H1 (cell line): ENCODE results near the gene XPNPEP1. TPM values are rescaled to one million over a fixed set of nuclear protein-coding genes. Genes with fewer than 3 reads are reported as not detected.

Experiments
- CHD7 ChIP-seq: fragments of 300-600 bp; sonication (generic); IDR thresholded peaks from 2 replicates; pipeline ENCODE4 v1.7.1; 2012; ENCODE audit warnings: low read length, moderate library complexity, mild to moderate bottlenecking, inconsistent platforms; ENCODE audit not compliant: insufficient replicate concordance
- CREB1 ChIP-seq: IDR thresholded peaks from 2 replicates; pipeline ENCODE4 v1.6.1; 2012; ENCODE audit warnings: inconsistent platforms
- HDAC2 ChIP-seq, 2 experiments: fragments of 300-600 bp in 1 of 2; sonication (generic) in 1 of 2; IDR thresholded peaks; 2 replicates each; pipeline ENCODE4 v1.6.1; 2011 to 2012; ENCODE audit warnings: low read depth in 2 of 2, low read length in 2 of 2, mild to moderate bottlenecking in 2 of 2, moderate library complexity in 2 of 2, borderline replicate concordance in 1 of 2, inconsistent platforms in 1 of 2
- JUND ChIP-seq: IDR thresholded peaks from 2 replicates; pipeline ENCODE4 v1.6.1; 2011; ENCODE audit warnings: mild to moderate bottlenecking, improper control_type of control experiment, low read length
- KDM1A ChIP-seq: fragments of 200-600, 300-600 bp; sonication (generic); IDR thresholded peaks from 2 replicates; pipeline ENCODE4 v1.7.1; 2016; ENCODE audit warnings: mild to moderate bottlenecking, low read length, borderline replicate concordance
- RXRA ChIP-seq: IDR thresholded peaks from 2 replicates; pipeline ENCODE4 v1.6.1; 2011; ENCODE audit warnings: low read depth, mild to moderate bottlenecking, low read length, moderate library complexity; ENCODE audit not compliant: insufficient read depth
- polyA plus RNA-seq, 7 experiments: library from polyadenylated mRNA; depleted of rRNA in 3 of 7; stranded (reverse) in 5 of 7; unstranded in 2 of 7; fragments of >200 nt in 5 of 7; fragments of 200-250 nt in 2 of 7; gene quantifications; 1 replicate in 5 of 7; 2 replicates in 1 of 7; 4 replicates in 1 of 7; pipeline versions ENCODE4 v1.2.1 to v1.2.3, GENCODE V29; 2011 to 2013; ENCODE audit warnings: missing spikeins in 2 of 7, mixed read lengths in 2 of 7
- total RNA-seq: library from RNA; stranded (reverse); fragmentation: NEBNext Ultra II Directional; extraction: Animal tissue kit (Norgen Biotek cat#: 25700); gene quantifications from 2 replicates; pipeline ENCODE4 v1.2.1, GENCODE V29; 2021

XPNPEP1 gene
- total and polyA plus RNA-seq, 2 of the 8 experiments (the other 6 are each of a cell fraction or from before 2014, with no cell fraction given): 61.1 to 201 TPM

GRCh38 chr10:109898666-109899355 is 24.5 kb downstream of the XPNPEP1 start (continued):
- TF ChIP-seq CHD7: no peak
- no peak for TF ChIP-seq KDM1A
- TF ChIP-seq JUND: no peak
- TF ChIP-seq RXRA: no peak
- TF ChIP-seq CREB1: no peak
- TF ChIP-seq HDAC2 (IDR thresholded peaks at IDR 0.05; ENCODE audit: borderline replicate concordance in 1 of 2, low read depth in 2 of 2, low read length in 2 of 2): no peak
